CMK (cell line): ENCODE measurements around the gene ABLIM2.

ENCODE experiments used
- DNase-seq: peaks from one replicate; pipeline ENCODE4 v3.0.0-alpha.2; 2010; ENCODE audit warnings: low read depth

The ABLIM2 gene

GRCh38 chr4:8069102-8069752 lies 89.4 kb downstream of the ABLIM2 start:
- no peak for DNase-seq

- no peak for DNase-seq
Measured at GRCh38 chr4:8067945-8068896, 90.4 kb downstream of the ABLIM2 start.

GRCh38 chr4:8067274-8067936 lies 91.2 kb downstream of the ABLIM2 start:
- DNase-seq, result no peak

- no peak for DNase-seq
Measured at GRCh38 chr4:8066336-8066931, 92.2 kb downstream of the ABLIM2 start.

GRCh38 chr4:8063974-8064563 lies 94.5 kb downstream of the ABLIM2 start:
- DNase-seq, result no peak

- DNase-seq, result no peak
Measured at GRCh38 chr4:8061573-8061972, 97.0 kb downstream of the ABLIM2 start.

- DNase-seq, result no peak
Measured at GRCh38 chr4:8061145-8061544, 97.5 kb downstream of the ABLIM2 start.

GRCh38 chr4:8060632-8061031 lies 98.0 kb downstream of the ABLIM2 start:
- DNase-seq, result no peak

- DNase-seq, result no peak
Measured at GRCh38 chr4:8058031-8058479, 100.6 kb downstream of the ABLIM2 start.

- DNase-seq, result no peak
Measured at GRCh38 chr4:8055206-8055605, 103.4 kb downstream of the ABLIM2 start.

- no peak for DNase-seq
Measured at GRCh38 chr4:8053688-8054449, 104.7 kb downstream of the ABLIM2 start.

- no peak for DNase-seq
Measured at GRCh38 chr4:8052160-8052691, 106.4 kb downstream of the ABLIM2 start.

- no peak for DNase-seq
Measured at GRCh38 chr4:8051644-8052043, 107.0 kb downstream of the ABLIM2 start.

- DNase-seq, result peak; percentile 17
Measured at GRCh38 chr4:8050555-8051206, 107.9 kb downstream of the ABLIM2 start.

GRCh38 chr4:8050180-8050554 lies 108.4 kb downstream of the ABLIM2 start:
- no peak for DNase-seq

GRCh38 chr4:8048856-8049676 lies 109.5 kb downstream of the ABLIM2 start:
- no peak for DNase-seq

GRCh38 chr4:8047837-8048678 lies 110.6 kb downstream of the ABLIM2 start:
- no peak for DNase-seq

GRCh38 chr4:8046925-8047541 lies 111.6 kb downstream of the ABLIM2 start:
- DNase-seq, result no peak
